AG04450 (cell line): ENCODE data around the gene KCNMB2. TPM values are rescaled to one million over a fixed set of nuclear protein-coding genes. Genes with fewer than 3 reads are reported as not detected.

ENCODE experiments used
- CTCF ChIA-PET: fragments of 300-600, 350-600 bp; formaldehyde crosslinking; extraction: SDS; loops from one replicate; lab custom pipeline; 2022; ENCODE audit warnings: antibody characterized with exemption, inconsistent platforms; lab: Charles Lee
- POLR2A ChIA-PET: fragments of 350-600 bp; formaldehyde crosslinking; extraction: SDS; loops from one replicate; lab custom pipeline; 2021; ENCODE audit warnings: antibody characterized with exemption, inconsistent platforms; lab: Yijun Ruan, JAX
- DNase-seq: peaks from one replicate; pipeline ENCODE4 v3.0.0-alpha.2; 2011; ENCODE audit warnings: low read depth, low spot score
- H3K27ac ChIP-seq: one replicate; pipeline ENCODE4 v1.5.1; 2012; ENCODE audit warnings: low read depth, low read length, control low read depth
- H3K27me3 ChIP-seq: one replicate; pipeline ENCODE4 v1.6.0; 2012; ENCODE audit warnings: low read length; ENCODE audit not compliant: control insufficient read depth, insufficient read depth
- H3K4me3 ChIP-seq: 2 replicates; pipeline ENCODE4 v1.5.1; 2011; ENCODE audit warnings: mild to moderate bottlenecking, low read depth, low read length, control low read depth
- H3K9me3 ChIP-seq: 2 replicates; pipeline ENCODE4 v1.5.1; 2012; ENCODE audit warnings: low read length; ENCODE audit not compliant: control insufficient read depth, insufficient read depth
- polyA plus RNA-seq: library from polyadenylated mRNA; depleted of rRNA; stranded (reverse); fragments of >200 nt; gene quantifications from 2 replicates; pipeline ENCODE4 v1.2.3, GENCODE V29; 2011
- TF ChIP-seq, protein P1 (sequence below): IDR thresholded peaks from 2 replicates; pipeline ENCODE4 v1.5.1; 2011; ENCODE audit warnings: low read depth, low read length, control low read depth, inconsistent platforms

KCNMB2 gene
- polyA plus RNA-seq, 1 experiment, result not detected

DNA sequence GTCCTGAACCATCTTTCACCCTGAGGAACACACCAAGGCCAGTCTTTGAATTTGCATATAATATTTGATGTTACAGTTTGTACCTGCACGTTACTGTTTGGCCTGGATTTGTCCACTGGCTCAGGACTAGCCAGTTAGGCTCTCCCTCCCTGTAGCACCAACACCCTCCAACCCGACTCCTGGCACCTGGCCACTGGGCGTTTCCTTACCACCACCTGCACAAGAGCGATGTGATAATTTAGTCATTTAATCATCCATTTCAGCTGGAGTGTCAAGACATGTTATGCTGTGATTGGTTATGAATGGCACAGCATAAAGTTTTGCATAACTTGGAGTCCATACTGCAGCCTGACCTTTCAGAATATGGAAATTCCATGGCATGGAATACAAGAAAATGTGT is 242.4 kb downstream of the KCNMB2 start:
- no peak for DNase-seq
- H3K9me3 ChIP-seq, result no peaks in the 10 kb centered on the region
- H3K27me3 ChIP-seq, result no peaks in the 10 kb centered on the region
- TF ChIP-seq, protein P1, sequence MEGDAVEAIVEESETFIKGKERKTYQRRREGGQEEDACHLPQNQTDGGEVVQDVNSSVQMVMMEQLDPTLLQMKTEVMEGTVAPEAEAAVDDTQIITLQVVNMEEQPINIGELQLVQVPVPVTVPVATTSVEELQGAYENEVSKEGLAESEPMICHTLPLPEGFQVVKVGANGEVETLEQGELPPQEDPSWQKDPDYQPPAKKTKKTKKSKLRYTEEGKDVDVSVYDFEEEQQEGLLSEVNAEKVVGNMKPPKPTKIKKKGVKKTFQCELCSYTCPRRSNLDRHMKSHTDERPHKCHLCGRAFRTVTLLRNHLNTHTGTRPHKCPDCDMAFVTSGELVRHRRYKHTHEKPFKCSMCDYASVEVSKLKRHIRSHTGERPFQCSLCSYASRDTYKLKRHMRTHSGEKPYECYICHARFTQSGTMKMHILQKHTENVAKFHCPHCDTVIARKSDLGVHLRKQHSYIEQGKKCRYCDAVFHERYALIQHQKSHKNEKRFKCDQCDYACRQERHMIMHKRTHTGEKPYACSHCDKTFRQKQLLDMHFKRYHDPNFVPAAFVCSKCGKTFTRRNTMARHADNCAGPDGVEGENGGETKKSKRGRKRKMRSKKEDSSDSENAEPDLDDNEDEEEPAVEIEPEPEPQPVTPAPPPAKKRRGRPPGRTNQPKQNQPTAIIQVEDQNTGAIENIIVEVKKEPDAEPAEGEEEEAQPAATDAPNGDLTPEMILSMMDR, result no peak
- H3K27ac ChIP-seq, result no peak overlapping the region
- H3K4me3 ChIP-seq, result no peak overlapping the region
- ChIA-PET CTCF (no interaction called here), POLR2A (no interaction called here)

DNA sequence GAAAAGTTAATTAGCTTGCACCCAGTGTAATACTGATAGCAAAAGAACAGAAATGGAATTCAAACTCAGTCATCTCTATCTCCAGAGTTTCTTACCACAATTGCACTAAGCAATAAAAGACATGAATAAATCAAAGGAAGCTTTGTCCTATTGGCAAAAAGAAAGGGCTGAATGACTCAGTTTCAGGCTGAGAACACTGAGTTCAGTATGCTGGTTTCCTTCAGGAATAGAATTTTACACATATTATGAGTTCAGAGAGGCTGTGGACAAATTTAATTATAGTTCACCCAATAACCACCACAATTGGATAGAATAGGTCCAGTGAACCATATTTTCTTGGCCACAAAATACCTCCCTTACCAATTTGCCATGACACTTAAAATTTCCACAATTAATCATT is 249.7 kb downstream of the KCNMB2 start:
- Histone ChIP-seq H3K9me3 (no peaks in the 10 kb centered on the region), H3K27me3 (no peaks in the 10 kb centered on the region), H3K27ac (no peak overlapping the region), H3K4me3 (no peak overlapping the region)
- ChIA-PET POLR2A (no interaction called here), CTCF (no interaction called here)
- TF ChIP-seq, protein P1, result no peak
- no peak for DNase-seq

DNA sequence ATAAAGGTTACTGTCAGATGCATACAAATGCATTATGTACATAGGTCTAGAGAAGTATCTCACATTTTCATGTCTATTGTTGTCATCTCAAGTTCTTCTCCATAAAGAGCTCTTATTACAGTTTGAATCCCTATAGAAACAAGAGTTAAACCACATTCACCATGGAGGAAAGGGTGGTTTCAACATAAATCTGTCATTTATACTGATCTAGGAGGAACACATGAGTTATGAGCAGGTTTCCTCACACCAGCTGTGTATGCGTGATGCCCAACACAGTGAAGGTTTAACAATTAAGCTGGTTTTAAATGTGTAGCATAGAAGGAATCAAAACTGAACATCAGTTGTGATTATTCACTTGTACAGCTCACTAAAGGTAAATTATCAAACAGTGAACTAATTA is 251.7 kb downstream of the KCNMB2 start:
- Histone ChIP-seq H3K4me3 (no peak overlapping the region), H3K27me3 (no peaks in the 10 kb centered on the region), H3K9me3 (no peaks in the 10 kb centered on the region), H3K27ac (no peak overlapping the region)
- CTCF ChIA-PET, result no interaction called here
- POLR2A ChIA-PET, result no interaction called here
- TF ChIP-seq, protein P1, result no peak
- no peak for DNase-seq

DNA sequence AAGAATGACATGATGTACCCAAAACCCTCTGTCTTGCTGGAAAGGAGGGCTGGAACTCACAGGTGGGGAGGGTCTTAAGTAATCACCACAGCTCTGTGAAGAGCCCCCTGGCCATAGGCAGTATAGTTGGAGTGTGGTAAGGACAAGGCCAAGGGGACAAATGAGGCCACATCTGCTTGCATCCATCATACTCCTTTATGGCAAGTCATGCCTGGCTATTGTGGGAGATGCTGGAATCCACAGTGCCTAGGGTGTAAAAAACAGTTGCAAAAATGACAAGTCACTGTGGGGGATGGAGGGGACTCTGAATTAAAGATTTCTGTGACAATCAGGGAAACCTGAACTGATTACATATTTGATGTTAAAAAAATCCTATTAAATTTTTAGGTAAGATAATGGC is 258.5 kb downstream of the KCNMB2 start:
- ChIA-PET CTCF (no interaction called here), POLR2A (no interaction called here)
- no peak overlapping the region for H3K4me3 ChIP-seq
- H3K27ac ChIP-seq, result no peak overlapping the region
- no peak for DNase-seq
- no peaks in the 10 kb centered on the region for H3K9me3 ChIP-seq
- TF ChIP-seq, protein P1, result no peak
- no peaks in the 10 kb centered on the region for H3K27me3 ChIP-seq

DNA sequence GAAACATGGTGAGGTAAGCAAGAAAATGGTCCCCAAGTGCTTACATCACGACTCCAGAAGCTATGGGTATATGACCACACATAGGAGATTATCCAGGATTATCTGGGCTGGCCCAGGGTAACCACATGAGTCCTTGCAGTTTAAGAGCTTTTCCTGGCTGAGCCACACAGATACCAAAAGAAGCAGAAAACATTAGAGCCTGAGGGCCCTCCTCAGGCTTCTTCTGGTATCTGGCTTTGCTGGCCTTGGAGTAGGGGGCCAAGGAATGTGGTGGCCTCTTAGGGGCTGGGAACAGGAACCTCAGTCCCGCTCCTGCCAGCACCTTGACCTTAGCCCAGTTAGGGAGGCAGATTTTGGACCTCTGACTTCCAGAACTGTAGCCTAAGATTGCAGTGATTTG is 259.1 kb downstream of the KCNMB2 start:
- Histone ChIP-seq H3K27ac (no peak overlapping the region), H3K27me3 (no peaks in the 10 kb centered on the region), H3K4me3 (no peak overlapping the region), H3K9me3 (no peaks in the 10 kb centered on the region)
- POLR2A ChIA-PET, result no interaction called here
- CTCF ChIA-PET, result no interaction called here
- no peak for DNase-seq
- TF ChIP-seq, protein P1, result no peak
